GM18519 (cell line): Measurements from ENCODE around the gene PCDHB10.
"Not testable (repeated sequence)": the region's sequence is repeated elsewhere in the genome, so short reads cannot be mapped to it uniquely, and the experiment has no call there.

Source experiments
- ATAC-seq: cut with Tn5 transposase; IDR thresholded peaks from one replicate; pipeline ENCODE4 v1.9.1; 2021; ENCODE audit warnings: mild to moderate bottlenecking, moderate library complexity; ENCODE audit not compliant: unreplicated experiment, low FRiP score

PCDHB10 gene

GRCh38 chr5:141235922-141236321 is 43.8 kb downstream of the PCDHB10 start:
- ATAC-seq, result not testable (repeated sequence)

GRCh38 chr5:141236516-141237313 is 44.6 kb downstream of the PCDHB10 start:
- ATAC-seq, result no peak

- ATAC-seq, result no peak
Observed at GRCh38 chr5:141241496-141241895, 49.3 kb downstream of the PCDHB10 start.
